Measurements from ENCODE around the gene PFDN6. TPM values are rescaled to one million over a fixed set of nuclear protein-coding genes. Genes with fewer than 3 reads are reported as not detected.
A peak's percentile ranks its signal among the peaks of the same experiment; 100 is the strongest.

Gene PFDN6
- total and polyA plus RNA-seq, 2 of the 13 experiments (the other 11 are each of a cell fraction or from before 2014, with no cell fraction given): 75.5 to 87.0 TPM

DNA sequence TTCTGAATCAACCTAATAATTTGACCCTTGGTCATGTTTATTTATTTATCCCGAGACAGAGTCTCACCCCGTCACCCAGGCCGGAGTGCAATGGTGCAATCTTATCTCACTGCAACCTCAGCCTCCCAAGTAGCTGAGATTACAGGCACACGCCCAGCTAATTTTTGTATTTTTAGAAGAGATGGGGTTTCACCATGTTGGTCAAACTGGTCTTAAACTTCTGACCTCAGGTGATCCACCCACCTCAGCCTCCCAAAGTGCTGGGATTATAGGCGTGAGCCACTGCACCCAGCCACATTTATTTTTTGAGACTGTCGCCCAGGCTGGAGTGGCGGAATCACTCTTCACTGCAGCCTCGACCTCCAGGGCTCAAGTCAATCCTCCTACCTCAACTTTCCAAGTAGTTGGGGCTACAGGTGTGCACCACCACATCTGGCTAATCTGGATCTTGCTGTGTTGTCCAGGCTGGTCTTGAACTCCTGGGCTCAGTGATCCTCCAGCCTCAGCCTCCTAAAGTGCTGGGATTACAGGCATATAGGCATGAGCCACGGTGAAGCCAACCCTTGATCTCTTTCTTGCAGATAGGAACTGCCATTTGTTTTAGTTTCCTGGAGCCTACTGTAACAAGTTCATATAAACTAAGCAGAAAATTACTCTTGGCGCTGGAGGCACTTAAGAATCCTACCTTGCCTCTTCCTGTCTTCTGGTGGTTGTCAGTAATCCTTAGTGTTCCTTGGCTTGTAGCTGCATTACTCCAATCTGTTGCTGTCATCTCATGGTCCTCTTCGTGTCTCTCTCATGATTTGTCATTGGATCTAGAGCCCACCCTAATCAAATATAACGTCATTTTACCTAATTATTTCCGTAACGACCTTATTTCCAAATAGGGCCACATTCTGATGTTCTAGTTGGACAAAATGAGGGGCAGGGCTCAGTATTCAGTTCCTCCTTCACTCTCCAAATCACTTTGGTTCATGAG, 15.2 kb upstream of the PFDN6 start (continued):
- TF ChIP-seq ZFP90 (CRISPR knock-in tag; IDR thresholded peaks at IDR 0.05; ENCODE audit: borderline replicate concordance): no peak
- TF ChIP-seq, protein P1, sequence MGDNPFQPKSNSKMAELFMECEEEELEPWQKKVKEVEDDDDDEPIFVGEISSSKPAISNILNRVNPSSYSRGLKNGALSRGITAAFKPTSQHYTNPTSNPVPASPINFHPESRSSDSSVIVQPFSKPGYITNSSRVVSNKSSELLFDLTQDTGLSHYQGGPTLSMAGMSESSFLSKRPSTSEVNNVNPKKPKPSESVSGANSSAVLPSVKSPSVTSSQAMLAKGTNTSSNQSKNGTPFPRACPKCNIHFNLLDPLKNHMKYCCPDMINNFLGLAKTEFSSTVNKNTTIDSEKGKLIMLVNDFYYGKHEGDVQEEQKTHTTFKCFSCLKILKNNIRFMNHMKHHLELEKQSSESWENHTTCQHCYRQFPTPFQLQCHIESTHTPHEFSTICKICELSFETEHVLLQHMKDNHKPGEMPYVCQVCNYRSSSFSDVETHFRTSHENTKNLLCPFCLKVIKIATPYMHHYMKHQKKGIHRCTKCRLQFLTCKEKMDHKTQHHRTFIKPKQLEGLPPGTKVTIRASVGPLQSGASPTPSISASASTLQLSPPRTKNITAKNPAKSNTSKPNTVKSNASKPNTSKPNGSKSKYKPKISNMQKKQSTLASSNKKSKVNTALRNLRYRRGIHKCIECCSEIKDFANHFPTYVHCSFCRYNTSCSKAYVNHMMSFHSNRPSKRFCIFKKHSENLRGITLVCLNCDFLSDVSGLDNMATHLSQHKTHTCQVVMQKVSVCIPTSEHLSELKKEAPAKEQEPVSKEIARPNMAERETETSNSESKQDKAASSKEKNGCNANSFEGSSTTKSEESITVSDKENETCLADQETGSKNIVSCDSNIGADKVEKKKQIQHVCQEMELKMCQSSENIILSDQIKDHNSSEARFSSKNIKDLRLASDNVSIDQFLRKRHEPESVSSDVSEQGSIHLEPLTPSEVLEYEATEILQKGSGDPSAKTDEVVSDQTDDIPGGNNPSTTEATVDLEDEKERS (CRISPR knock-in tag; IDR thresholded peaks at IDR 0.05): peak; percentile 67; the same call in 1 of the 2 replicates
- TF ChIP-seq PCBP1 (IDR thresholded peaks at IDR 0.05; ENCODE audit: borderline replicate concordance, low read depth, low read length): no peak
- TF ChIP-seq, protein P2, sequence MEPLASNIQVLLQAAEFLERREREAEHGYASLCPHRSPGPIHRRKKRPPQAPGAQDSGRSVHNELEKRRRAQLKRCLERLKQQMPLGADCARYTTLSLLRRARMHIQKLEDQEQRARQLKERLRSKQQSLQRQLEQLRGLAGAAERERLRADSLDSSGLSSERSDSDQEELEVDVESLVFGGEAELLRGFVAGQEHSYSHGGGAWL (CRISPR knock-in tag; IDR thresholded peaks at IDR 0.05): no peak
- no peak for TF ChIP-seq SYNCRIP (IDR thresholded peaks at IDR 0.05; ENCODE audit: insufficient read depth, low read depth, low read length)
- no peak for TF ChIP-seq ZSCAN12 (CRISPR knock-in tag; IDR thresholded peaks at IDR 0.05)
- TF ChIP-seq, protein P3, sequence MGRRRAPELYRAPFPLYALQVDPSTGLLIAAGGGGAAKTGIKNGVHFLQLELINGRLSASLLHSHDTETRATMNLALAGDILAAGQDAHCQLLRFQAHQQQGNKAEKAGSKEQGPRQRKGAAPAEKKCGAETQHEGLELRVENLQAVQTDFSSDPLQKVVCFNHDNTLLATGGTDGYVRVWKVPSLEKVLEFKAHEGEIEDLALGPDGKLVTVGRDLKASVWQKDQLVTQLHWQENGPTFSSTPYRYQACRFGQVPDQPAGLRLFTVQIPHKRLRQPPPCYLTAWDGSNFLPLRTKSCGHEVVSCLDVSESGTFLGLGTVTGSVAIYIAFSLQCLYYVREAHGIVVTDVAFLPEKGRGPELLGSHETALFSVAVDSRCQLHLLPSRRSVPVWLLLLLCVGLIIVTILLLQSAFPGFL (CRISPR knock-in tag; IDR thresholded peaks at IDR 0.05): no peak
- no peak for TF ChIP-seq MTA1 (CRISPR knock-in tag; IDR thresholded peaks at IDR 0.05; ENCODE audit: borderline replicate concordance)
- no peak for TF ChIP-seq TARDBP (CRISPR knock-in tag; IDR thresholded peaks at IDR 0.05)
- no peak for TF ChIP-seq ZNF431 (CRISPR knock-in tag; IDR thresholded peaks at IDR 0.05; ENCODE audit: borderline replicate concordance, low read depth)
- TF ChIP-seq ZNF326 (CRISPR knock-in tag; IDR thresholded peaks at IDR 0.05; ENCODE audit: borderline replicate concordance): no peak
- peak; percentile 5 for TF ChIP-seq TEAD3 (CRISPR knock-in tag; optimal IDR thresholded peaks at IDR 0.05; ENCODE audit: borderline replicate concordance)
- TF ChIP-seq JUNB (CRISPR knock-in tag; IDR thresholded peaks at IDR 0.05; ENCODE audit: borderline replicate concordance): no peak
- TF ChIP-seq ZNF335 (CRISPR knock-in tag; IDR thresholded peaks at IDR 0.05): no peak
- no peak for TF ChIP-seq ZNF720 (CRISPR knock-in tag; IDR thresholded peaks at IDR 0.05)
- TF ChIP-seq, protein P4, sequence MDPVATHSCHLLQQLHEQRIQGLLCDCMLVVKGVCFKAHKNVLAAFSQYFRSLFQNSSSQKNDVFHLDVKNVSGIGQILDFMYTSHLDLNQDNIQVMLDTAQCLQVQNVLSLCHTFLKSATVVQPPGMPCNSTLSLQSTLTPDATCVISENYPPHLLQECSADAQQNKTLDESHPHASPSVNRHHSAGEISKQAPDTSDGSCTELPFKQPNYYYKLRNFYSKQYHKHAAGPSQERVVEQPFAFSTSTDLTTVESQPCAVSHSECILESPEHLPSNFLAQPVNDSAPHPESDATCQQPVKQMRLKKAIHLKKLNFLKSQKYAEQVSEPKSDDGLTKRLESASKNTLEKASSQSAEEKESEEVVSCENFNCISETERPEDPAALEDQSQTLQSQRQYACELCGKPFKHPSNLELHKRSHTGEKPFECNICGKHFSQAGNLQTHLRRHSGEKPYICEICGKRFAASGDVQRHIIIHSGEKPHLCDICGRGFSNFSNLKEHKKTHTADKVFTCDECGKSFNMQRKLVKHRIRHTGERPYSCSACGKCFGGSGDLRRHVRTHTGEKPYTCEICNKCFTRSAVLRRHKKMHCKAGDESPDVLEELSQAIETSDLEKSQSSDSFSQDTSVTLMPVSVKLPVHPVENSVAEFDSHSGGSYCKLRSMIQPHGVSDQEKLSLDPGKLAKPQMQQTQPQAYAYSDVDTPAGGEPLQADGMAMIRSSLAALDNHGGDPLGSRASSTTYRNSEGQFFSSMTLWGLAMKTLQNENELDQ (CRISPR knock-in tag; IDR thresholded peaks at IDR 0.05; ENCODE audit: borderline replicate concordance): no peak
- 0 out of 2 replicates have a peak, but pooled peaks have one; percentile 54 for TF ChIP-seq ZNF605 (CRISPR knock-in tag; IDR thresholded peaks at IDR 0.05)
- peak; percentile 13; the same call in 1 of the 2 replicates for TF ChIP-seq MEF2D (CRISPR knock-in tag; IDR thresholded peaks at IDR 0.05)
- TF ChIP-seq THYN1 (CRISPR knock-in tag; IDR thresholded peaks at IDR 0.05; ENCODE audit: borderline replicate concordance, low read depth): no peak
